ENCODE data around the gene TAGLN.
"Not testable (repeated sequence)": the region's sequence is repeated elsewhere in the genome, so short reads cannot be mapped to it uniquely, and the experiment has no call there.

GRCh38 chr11:117208710-117209109 lies 9.5 kb downstream of the TAGLN start:
- TF ChIP-seq EZH2phosphoT487 (IDR thresholded peaks at IDR 0.05; ENCODE audit: insufficient read depth, low read depth); EZH2 (IDR thresholded peaks at IDR 0.05; ENCODE audit: insufficient read depth, poor library complexity, severe bottlenecking): not testable (repeated sequence)
